ENCODE measurements around the gene MFN1. TPM values are rescaled to one million over a fixed set of nuclear protein-coding genes. Genes with fewer than 3 reads are reported as not detected.

MFN1 gene
- total and polyA plus RNA-seq, 2 of the 13 experiments (the other 11 are each of a cell fraction or from before 2014, with no cell fraction given) = 25.2 to 37.5 TPM

DNA sequence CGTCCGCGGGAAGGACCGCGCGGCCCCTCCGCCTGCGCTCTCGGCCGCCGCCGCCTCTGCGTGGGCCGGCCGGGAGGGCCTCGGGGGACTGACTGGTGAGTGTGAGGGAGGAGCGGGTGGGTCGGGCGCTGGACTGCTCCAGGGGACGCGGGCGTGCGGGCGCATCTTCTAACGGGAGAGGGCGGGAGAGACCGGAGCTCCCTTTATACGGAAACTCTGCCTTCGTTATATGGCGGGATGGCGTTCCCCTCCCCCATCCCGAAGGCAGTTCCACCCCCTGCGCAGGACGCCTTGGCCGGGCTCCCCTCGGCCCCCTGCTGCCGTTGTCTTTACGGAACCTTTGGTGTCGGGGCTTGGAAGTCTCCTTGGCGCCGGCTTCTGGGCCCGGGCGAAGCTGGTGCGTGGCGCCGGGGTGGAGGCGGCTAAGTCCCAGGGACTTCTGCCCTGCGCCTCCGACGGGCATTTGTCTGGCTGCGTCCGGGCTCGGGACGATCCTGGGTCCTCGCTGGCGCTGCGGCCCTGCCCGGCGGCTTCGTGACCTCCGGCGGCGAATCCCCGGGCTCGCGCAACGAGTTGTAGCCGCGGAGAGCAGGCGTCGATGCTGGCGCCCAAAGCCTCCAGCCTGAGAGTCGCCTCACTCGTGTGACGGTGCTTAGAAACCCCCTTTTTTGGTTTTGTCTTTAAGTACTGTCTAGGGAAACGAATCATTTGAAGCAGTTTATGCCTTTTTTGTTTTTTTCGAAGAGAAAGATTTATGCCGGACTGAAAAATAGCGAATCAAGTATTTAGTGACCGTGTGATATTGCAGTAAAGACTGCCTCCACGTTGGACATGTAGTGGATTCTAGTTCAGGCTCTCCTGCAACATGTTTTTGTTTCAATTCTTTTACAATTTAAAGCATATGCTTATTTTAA lies 24.1 kb upstream of the MFN1 start (continued):
- TF ChIP-seq ZFX (CRISPR knock-in tag; IDR thresholded peaks at IDR 0.05; ENCODE audit: low read depth) = peak; percentile 57
- TF ChIP-seq ATF1 (CRISPR knock-in tag; IDR thresholded peaks at IDR 0.05) = no peak
- TF ChIP-seq SRY (CRISPR knock-in tag; IDR thresholded peaks at IDR 0.05) = no peak; the same call in 1 of the 2 replicates
- TF ChIP-seq XBP1 (CRISPR knock-in tag; IDR thresholded peaks at IDR 0.05) = no peak
- TF ChIP-seq, protein P1, sequence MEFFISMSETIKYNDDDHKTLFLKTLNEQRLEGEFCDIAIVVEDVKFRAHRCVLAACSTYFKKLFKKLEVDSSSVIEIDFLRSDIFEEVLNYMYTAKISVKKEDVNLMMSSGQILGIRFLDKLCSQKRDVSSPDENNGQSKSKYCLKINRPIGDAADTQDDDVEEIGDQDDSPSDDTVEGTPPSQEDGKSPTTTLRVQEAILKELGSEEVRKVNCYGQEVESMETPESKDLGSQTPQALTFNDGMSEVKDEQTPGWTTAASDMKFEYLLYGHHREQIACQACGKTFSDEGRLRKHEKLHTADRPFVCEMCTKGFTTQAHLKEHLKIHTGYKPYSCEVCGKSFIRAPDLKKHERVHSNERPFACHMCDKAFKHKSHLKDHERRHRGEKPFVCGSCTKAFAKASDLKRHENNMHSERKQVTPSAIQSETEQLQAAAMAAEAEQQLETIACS (CRISPR knock-in tag; IDR thresholded peaks at IDR 0.05) = no peak
- TF ChIP-seq, protein P2, sequence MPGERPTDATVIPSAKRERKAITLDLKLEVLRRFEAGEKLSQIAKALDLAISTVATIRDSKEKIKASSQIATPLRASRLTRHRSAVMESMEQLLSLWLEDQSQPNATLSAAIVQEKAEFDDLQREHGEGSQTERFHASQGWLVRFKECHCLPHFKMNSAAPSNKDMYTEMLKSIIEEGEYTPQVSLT (CRISPR knock-in tag; IDR thresholded peaks at IDR 0.05; ENCODE audit: borderline replicate concordance, low read depth) = peak; percentile 11; the same call in 1 of the 2 replicates
- TF ChIP-seq, protein P3, sequence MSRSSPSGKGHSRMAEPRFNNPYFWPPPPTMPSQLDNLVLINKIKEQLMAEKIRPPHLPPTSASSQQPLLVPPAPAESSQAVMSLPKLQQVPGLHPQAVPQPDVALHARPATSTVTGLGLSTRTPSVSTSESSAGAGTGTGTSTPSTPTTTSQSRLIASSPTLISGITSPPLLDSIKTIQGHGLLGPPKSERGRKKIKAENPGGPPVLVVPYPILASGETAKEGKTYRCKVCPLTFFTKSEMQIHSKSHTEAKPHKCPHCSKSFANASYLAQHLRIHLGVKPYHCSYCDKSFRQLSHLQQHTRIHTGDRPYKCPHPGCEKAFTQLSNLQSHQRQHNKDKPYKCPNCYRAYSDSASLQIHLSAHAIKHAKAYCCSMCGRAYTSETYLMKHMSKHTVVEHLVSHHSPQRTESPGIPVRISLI (CRISPR knock-in tag; IDR thresholded peaks at IDR 0.05; ENCODE audit: borderline replicate concordance) = no peak
- peak; percentile 68; the same call in 1 of the 2 replicates for TF ChIP-seq GABPB1 (CRISPR knock-in tag; IDR thresholded peaks at IDR 0.05)
- TF ChIP-seq, protein P4, sequence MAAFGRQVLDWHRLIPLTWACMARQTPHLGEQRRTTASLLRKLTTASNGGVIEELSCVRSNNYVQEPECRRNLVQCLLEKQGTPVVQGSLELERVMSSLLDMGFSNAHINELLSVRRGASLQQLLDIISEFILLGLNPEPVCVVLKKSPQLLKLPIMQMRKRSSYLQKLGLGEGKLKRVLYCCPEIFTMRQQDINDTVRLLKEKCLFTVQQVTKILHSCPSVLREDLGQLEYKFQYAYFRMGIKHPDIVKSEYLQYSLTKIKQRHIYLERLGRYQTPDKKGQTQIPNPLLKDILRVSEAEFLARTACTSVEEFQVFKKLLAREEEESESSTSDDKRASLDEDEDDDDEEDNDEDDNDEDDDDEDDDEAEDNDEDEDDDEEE (CRISPR knock-in tag; IDR thresholded peaks at IDR 0.05) = no peak
- no peak for TF ChIP-seq ONECUT2 (CRISPR knock-in tag; IDR thresholded peaks at IDR 0.05)
- peak; percentile 48; the same call in 1 of the 2 replicates for TF ChIP-seq MXD4 (CRISPR knock-in tag; IDR thresholded peaks at IDR 0.05)
- TF ChIP-seq, protein P5, sequence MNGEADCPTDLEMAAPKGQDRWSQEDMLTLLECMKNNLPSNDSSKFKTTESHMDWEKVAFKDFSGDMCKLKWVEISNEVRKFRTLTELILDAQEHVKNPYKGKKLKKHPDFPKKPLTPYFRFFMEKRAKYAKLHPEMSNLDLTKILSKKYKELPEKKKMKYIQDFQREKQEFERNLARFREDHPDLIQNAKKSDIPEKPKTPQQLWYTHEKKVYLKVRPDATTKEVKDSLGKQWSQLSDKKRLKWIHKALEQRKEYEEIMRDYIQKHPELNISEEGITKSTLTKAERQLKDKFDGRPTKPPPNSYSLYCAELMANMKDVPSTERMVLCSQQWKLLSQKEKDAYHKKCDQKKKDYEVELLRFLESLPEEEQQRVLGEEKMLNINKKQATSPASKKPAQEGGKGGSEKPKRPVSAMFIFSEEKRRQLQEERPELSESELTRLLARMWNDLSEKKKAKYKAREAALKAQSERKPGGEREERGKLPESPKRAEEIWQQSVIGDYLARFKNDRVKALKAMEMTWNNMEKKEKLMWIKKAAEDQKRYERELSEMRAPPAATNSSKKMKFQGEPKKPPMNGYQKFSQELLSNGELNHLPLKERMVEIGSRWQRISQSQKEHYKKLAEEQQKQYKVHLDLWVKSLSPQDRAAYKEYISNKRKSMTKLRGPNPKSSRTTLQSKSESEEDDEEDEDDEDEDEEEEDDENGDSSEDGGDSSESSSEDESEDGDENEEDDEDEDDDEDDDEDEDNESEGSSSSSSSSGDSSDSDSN (CRISPR knock-in tag; IDR thresholded peaks at IDR 0.05) = peak; percentile 100
- no peak for TF ChIP-seq IKZF1 (IDR thresholded peaks at IDR 0.05)
- peak; percentile 30; the same call in 1 of the 2 replicates for TF ChIP-seq KDM5A (IDR thresholded peaks at IDR 0.05; ENCODE audit: borderline replicate concordance, low read length)
- TF ChIP-seq ZNF878 (CRISPR knock-in tag; IDR thresholded peaks at IDR 0.05) = no peak
- no peak for TF ChIP-seq ZNF326 (CRISPR knock-in tag; IDR thresholded peaks at IDR 0.05; ENCODE audit: borderline replicate concordance)
- TF ChIP-seq, protein P6, sequence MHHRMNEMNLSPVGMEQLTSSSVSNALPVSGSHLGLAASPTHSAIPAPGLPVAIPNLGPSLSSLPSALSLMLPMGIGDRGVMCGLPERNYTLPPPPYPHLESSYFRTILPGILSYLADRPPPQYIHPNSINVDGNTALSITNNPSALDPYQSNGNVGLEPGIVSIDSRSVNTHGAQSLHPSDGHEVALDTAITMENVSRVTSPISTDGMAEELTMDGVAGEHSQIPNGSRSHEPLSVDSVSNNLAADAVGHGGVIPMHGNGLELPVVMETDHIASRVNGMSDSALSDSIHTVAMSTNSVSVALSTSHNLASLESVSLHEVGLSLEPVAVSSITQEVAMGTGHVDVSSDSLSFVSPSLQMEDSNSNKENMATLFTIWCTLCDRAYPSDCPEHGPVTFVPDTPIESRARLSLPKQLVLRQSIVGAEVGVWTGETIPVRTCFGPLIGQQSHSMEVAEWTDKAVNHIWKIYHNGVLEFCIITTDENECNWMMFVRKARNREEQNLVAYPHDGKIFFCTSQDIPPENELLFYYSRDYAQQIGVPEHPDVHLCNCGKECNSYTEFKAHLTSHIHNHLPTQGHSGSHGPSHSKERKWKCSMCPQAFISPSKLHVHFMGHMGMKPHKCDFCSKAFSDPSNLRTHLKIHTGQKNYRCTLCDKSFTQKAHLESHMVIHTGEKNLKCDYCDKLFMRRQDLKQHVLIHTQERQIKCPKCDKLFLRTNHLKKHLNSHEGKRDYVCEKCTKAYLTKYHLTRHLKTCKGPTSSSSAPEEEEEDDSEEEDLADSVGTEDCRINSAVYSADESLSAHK (CRISPR knock-in tag; IDR thresholded peaks at IDR 0.05; ENCODE audit: borderline replicate concordance) = no peak
- no peak for TF ChIP-seq ZNF674 (CRISPR knock-in tag; IDR thresholded peaks at IDR 0.05; ENCODE audit: low read depth)
- no peak for TF ChIP-seq HDAC1 (CRISPR knock-in tag; IDR thresholded peaks at IDR 0.05)
- TF ChIP-seq ZNF672 (CRISPR knock-in tag; IDR thresholded peaks at IDR 0.05) = peak; percentile 38; the same call in 1 of the 2 replicates
- TF ChIP-seq STAG1 (CRISPR knock-in tag; IDR thresholded peaks at IDR 0.05) = no peak
